A673 (cell line): ENCODE results near the gene GRID2.

Experiments used
- EZH2 ChIP-seq: fragments of 200-600 bp; sonication (generic); IDR thresholded peaks from 2 replicates; pipeline ENCODE4 v1.6.1; 2017; ENCODE audit warnings: borderline replicate concordance, low read depth, mild to moderate bottlenecking, mixed read lengths, antibody characterized with exemption, low read length; ENCODE audit not compliant: poor library complexity, severe bottlenecking
- TF ChIP-seq, protein P1 (sequence below): fragments of 300-800, 200-600 bp; sonication (generic); conservative IDR thresholded peaks from 2 replicates; pipeline ENCODE4 v1.5.1; 2017; ENCODE audit warnings: low read depth, mild to moderate bottlenecking, antibody characterized with exemption, low read length, moderate library complexity, mixed read lengths

- TF ChIP-seq, protein P1, sequence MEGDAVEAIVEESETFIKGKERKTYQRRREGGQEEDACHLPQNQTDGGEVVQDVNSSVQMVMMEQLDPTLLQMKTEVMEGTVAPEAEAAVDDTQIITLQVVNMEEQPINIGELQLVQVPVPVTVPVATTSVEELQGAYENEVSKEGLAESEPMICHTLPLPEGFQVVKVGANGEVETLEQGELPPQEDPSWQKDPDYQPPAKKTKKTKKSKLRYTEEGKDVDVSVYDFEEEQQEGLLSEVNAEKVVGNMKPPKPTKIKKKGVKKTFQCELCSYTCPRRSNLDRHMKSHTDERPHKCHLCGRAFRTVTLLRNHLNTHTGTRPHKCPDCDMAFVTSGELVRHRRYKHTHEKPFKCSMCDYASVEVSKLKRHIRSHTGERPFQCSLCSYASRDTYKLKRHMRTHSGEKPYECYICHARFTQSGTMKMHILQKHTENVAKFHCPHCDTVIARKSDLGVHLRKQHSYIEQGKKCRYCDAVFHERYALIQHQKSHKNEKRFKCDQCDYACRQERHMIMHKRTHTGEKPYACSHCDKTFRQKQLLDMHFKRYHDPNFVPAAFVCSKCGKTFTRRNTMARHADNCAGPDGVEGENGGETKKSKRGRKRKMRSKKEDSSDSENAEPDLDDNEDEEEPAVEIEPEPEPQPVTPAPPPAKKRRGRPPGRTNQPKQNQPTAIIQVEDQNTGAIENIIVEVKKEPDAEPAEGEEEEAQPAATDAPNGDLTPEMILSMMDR = no peak
- TF ChIP-seq EZH2 = no peak
These were observed 152.2 kb downstream of the GRID2 start for GRCh38 chr4:92455951-92456350.
